HUDEP-2 (cell line): ENCODE data around the gene ZFPL1.

Source experiments
- DNase-seq, 76 experiments: peaks; one replicate each; lab custom pipeline; 2025; ENCODE audit not compliant: unreplicated experiment in 76 of 76; lab: John Stamatoyannopoulos, UW

Gene ZFPL1

DNA sequence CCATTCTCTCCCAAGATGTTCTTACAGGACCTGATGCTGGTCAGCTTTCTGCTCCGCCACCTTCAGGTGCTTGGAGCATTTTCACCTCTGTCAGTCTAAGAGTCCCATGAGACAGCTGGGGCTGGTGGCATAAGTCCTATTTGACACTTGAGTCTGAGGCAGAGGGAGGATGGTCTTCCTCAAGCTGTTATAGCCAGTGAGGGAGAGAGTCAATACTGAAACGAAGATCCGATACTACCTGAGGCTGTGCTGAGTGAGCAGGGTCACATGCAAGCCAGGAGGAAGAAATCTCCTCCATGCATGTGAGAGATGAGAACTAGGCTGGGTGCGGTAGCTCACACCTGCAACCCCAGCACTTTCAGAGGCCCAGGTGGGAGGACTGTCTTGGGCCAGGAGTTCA lies 5.6 kb downstream of the ZFPL1 start:
- no peak for DNase-seq

DNA sequence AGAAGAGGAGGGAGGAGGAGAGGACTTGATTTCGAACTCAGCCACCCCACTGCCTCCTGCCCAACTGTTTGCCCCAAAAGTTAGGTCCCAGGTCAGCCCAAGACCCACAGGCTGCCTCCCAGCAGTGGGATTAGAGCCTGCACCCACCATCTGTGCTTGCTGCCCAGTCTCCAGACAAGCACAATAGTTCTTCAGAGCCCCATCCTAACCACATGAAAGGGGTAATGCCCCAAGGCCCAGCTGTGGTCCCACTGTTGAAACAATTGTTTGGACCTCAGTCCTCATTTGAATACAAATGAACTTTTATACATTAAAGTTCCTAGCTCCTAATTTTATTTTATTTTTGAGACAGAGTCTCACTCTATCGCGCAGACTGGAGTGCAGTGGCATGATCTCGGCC lies 6.6 kb downstream of the ZFPL1 start:
- no peak for DNase-seq

DNA sequence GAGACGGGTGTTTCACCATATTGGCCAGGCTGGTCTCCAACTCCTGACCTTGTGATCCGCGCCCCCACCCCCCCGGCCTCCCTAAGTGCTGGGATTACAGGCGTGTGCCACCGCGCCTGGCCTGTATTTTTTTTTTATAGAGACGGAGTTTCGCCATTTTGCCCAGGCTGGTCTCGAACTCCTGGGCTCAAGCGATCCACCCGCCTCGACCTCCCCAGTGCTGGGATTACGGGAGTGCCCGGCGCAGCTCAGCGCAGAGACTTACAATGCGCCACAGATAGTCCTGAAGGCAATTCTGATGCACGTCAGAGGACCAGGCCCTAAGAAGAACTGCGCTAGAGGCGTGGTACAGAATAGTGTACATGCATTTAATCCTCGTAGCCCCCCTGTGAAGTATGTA lies 11.4 kb downstream of the ZFPL1 start:
- no peak for DNase-seq

DNA sequence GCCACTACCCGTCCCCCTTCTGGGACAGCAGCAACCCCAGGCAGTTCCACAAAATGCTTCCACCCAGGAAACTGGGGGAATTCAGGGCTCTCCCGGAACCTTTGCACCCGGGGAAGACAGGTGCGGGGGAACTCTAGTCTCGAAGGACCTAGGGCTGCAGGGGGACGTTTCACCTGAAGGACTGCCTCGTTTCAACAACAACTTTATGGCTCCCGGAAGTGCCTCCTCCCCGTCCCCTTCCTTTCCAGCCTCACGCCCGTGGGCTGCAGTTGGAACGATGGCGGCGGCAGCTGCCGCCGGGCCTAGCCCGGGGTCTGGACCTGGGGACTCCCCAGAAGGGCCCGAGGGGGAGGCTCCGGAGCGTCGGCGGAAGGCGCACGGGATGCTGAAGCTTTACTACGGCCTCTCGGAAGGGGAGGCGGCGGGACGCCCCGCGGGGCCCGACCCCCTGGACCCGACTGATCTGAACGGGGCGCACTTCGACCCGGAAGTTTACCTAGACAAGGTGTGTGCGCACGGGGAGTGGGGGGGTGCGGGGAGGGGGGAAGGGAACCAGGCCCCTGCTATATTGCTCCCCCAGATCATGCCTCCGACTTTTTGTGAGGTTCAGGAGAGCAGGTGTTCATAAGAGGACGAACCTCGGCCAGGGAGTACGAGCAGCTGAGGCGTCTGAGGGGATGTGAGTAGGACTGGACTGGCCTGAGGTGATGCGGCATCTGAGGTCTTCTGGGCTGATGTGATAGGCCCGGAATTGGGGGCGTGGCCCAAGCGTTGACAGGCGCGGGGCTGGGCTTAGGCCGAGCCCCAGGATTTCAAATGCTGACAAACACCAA lies 12.2 kb downstream of the ZFPL1 start, which contains the start of gene VPS51:
TSS of gene VPS51 (plus strand) at position 241 of the 833 bp plus-strand sequence. CDS start at position 278, 37 bp downstream.
- DNase-seq = peak in 72 of 76 experiments; percentile 32 to 89 (median 78)

DNA sequence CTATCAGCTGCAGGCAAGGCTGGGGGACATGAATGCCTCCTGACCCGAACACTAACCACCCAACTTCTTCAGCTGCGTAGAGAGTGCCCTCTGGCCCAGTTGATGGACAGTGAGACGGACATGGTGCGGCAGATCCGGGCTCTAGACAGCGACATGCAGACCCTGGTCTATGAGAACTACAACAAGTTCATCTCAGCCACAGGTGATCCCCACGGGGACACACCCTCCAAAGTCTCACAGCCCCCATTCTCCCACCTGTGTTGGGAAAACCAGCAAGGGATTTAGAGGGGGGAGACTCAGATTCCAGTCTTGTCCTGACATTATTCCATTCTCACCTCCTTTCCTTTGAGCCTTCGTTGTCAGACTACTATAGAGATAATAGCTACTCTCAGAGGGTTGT lies 12.9 kb downstream of the ZFPL1 start:
- no peak for DNase-seq

DNA sequence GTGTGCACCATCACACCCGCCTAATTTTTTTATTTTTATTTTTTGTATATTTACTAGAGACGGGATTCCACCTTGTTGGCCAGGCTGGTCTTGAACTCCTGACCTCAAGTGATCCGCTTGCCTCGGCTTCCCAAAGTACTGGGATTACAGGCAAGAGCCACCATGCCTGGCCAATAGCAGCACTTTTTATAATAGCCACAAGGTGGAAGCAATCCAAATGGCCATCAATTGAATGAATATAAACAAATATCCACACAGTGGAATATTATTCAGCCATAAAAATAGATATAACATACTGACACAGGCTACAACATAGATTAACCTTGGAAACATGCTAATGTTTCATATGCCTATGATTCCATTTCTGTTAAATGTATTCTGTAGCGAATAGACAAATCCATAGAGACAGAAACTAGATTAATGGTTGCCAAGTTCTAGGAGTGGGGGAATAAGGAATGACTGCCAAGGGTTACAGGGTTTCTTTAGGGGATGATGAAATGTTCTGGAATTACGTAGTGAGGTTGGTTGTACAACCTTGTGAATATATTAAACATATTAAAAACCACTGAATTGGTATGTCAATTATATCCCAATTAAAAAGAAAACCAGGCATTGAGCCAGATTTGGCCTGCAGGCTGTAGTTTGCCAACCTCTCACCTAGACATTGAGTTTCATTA lies 16.8 kb downstream of the ZFPL1 start:
- no peak for DNase-seq

DNA sequence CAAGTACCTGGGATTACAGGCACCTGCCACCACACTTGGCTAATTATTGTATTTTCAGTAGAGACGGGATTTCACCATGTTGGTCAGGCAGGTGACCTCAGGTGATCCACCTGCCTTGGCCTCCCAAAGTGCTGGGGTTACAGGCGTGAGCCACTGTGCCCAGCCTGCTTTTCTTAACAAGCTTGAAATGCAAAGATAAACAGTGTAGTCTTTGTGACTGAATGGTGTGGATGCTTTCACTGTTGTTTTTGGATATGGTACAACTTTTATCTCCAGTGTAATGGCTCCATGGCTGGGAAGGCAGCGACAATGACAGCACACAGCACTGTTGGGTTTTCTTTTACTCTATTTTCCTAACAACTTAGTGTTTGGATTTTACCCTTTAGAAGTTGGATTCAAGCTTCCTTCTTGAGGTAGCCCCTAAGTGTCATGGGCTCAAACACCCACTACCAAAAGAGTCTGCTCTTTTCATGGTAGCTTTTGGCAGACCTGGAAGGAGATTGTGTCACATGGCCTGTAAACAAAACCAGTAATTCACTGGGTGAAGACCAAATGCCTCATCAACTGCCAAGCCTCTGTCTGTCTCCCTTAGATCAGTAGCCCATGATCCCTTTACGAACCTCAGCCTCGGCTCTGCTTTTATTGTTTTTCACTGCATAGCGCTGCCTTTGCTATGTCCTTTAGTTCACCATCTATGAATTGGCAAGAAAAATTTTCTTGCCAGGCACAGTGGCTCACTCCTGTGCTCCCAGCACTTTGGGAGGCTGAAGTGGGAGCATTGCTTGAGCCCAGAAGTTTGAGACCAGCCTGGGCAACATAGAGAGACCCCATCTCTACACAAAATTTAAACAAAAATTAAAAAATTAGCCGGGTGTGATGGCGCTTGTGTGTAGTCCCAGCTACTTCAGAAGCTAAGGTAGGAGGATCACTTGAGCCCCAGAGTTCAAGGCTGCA lies 18.4 kb downstream of the ZFPL1 start:
- DNase-seq = no peak

DNA sequence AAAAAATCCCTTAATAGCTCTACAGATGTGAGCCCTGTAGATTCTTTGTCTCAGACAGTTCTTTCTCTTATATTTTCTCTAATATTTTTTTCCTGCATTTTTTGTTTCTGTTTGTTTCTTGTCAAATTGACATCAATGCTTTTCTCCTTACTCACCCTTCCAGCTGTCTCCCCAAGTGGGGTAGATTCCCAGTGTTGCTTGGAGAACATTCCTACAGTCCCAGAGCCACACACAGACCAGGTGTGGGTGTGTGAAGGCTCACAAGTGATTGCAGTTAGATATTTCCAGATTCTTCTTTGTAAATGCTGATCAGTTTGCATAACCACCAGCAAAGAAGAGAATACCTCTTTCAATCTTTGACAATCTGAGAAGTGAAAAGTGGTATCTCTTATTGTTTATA lies 19.5 kb downstream of the ZFPL1 start:
- no peak for DNase-seq

DNA sequence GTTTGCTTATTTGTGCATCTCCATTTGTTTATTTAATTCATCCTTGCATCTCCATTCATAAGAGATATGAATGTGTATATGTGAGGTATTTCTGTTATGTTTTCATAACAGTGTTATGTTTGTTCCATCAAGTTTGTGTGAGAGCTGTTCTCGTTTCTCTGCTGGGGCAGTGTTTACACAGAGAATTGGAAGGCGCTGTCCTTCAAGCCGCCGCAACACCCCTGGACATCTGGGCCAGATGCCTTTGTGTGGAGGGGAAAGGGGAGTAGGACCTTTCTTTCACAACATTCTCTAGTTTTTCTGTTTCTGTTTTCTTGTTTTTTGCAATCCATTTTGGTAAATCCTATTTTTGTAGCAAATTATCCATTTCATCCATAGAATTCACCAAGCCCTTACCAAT lies 20.6 kb downstream of the ZFPL1 start:
- no peak for DNase-seq

DNA sequence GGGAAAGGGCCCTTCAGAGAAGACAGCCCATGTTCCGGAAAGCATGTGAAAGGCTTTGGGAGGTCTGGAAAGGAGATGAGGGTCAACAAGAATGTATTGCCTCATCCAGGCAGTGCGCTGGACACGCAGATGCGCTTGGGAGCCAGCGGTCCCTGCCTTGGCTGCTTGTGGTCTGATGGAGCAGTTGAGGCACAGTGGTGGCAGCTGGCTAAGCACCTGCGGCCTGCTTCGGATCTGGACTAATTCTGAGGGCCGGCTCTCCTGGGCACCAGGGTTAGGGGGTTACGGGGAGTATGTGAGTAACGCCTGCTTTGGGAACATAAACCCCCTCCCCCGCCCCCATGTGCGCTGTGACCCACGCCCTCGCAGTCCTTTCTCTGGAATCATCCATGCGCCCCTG lies 23.1 kb downstream of the ZFPL1 start:
- no peak for DNase-seq

DNA sequence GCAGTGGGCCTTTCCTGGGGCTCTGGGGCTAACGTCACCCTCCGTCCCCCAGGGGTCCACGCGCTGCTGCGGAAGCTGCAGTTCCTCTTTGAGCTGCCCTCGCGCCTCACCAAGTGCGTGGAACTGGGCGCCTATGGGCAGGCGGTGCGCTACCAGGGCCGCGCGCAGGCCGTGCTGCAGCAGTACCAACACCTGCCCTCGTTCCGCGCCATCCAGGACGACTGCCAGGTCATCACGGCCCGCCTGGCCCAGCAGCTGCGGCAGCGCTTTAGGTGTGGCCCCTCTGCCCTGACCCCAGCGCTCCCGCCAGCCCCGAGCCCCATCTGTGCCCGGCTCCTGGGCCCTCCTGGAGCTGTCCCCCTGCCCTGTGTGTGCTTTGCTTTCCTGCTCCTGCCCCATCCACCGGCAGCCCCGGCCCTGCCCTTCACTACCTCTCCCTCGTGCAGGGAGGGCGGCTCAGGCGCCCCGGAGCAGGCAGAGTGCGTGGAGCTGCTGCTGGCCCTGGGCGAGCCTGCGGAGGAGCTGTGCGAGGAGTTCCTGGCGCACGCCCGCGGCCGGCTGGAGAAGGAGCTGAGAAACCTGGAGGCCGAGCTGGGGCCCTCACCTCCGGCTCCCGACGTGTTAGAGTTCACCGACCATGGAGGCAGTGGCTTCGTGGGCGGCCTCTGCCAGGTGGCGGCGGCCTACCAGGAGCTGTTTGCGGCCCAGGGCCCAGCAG lies 23.9 kb downstream of the ZFPL1 start:
- no peak for DNase-seq

DNA sequence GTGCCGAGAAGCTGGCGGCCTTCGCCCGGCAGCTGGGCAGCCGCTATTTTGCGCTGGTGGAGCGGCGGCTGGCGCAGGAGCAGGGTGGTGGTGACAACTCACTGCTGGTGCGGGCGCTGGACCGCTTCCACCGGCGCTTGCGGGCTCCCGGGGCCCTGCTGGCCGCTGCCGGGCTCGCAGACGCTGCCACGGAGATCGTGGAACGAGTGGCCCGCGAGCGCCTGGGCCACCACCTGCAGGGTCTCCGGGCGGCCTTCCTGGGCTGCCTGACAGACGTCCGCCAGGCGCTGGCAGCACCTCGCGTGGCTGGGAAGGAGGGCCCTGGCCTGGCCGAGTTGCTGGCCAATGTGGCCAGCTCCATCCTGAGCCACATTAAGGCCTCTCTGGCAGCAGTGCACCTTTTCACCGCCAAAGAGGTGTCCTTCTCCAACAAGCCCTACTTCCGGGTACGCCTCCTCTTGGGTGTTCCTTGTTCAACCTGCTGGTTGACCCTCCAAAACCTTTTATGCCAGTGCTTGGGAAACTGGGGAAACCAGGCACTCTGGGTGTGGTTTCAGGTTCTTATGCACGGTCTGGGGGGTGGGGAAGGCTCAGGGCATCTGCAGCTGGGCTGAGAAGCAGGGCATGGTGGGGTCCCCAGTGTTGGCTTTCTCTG lies 24.6 kb downstream of the ZFPL1 start:
- DNase-seq = no peak

DNA sequence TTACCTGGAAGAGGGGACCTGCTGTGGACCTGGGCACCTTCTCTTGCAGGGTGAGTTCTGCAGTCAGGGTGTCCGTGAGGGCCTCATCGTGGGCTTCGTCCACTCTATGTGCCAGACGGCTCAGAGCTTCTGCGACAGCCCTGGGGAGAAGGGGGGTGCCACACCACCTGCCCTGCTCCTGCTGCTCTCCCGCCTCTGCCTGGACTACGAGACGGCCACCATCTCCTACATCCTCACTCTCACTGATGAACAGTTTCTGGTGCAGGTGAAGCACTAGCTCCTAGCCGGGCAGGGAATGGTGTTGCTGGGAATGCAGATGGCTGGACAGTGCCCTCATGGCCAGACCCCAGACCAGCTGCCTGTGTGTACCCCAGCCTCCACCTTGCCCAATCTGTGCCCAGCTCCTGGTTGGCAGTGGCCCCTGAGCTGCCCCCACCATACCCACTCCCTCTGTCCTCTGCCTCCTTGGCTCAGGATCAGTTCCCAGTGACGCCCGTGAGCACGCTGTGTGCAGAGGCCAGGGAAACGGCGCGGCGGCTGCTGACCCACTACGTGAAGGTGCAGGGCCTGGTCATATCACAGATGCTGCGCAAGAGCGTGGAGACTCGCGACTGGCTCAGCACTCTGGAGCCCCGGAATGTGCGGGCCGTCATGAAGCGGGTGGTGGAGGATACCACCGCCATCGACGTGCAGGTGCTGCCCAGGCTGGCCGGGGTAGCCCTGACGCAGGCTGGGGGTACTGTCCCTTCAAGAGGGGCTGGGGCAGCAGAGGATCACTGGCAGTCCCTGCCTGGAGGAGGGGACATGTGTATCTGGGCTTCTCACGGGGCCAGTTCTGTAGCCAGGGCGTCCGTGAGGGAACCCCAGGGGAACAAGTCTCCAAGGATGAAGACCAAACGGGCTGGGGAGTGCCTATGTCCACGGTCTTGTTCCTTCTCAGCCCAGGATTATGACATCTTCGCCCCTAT lies 25.5 kb downstream of the ZFPL1 start:
- DNase-seq = no peak

DNA sequence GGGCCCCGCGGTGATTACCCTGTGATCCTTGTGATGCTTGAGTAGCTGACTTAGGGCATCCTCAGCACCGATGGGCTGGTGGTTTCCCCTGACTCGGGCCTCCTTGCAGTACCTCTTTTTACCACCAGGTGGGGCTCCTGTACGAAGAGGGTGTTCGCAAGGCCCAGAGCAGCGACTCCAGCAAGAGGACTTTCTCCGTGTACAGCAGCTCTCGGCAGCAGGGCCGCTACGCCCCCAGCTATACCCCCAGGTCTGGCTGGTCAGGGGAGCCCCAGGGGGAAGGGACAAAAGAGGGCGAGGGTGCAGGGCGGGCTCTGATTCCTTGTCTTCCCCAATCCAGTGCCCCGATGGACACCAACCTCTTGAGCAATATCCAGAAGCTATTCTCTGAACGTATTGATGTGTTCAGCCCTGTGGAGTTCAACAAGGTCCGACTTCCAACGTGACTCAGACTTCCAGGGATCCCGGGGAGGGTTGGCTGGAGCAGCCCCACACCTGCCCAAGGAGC lies 26.4 kb downstream of the ZFPL1 start:
- peak in 73 of 76 experiments; percentile 18 to 93 (median 76) for DNase-seq

DNA sequence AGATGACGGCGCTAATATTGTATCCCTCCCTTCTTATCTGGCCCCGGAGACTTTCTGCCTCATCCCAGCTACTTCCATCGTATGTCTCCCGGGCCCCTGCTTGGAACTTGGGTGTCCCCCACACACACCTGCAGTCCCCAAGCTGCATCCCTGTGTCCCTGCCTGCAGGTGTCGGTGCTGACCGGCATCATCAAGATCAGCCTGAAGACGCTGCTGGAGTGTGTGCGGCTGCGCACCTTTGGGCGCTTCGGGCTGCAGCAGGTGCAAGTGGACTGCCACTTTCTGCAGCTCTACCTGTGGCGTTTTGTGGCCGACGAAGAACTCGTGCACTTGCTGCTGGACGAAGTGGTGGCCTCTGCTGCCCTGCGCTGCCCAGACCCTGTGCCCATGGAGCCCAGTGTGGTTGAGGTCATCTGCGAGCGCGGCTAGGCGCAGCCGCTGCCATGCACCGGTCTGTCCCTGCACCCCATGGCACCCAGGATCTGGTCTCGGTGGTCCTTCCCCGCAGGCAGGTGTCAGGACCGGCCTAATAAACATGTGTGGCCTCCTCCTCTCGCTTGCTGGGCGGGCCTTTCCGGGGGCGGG lies 27.2 kb downstream of the ZFPL1 start:
- DNase-seq = no peak

DNA sequence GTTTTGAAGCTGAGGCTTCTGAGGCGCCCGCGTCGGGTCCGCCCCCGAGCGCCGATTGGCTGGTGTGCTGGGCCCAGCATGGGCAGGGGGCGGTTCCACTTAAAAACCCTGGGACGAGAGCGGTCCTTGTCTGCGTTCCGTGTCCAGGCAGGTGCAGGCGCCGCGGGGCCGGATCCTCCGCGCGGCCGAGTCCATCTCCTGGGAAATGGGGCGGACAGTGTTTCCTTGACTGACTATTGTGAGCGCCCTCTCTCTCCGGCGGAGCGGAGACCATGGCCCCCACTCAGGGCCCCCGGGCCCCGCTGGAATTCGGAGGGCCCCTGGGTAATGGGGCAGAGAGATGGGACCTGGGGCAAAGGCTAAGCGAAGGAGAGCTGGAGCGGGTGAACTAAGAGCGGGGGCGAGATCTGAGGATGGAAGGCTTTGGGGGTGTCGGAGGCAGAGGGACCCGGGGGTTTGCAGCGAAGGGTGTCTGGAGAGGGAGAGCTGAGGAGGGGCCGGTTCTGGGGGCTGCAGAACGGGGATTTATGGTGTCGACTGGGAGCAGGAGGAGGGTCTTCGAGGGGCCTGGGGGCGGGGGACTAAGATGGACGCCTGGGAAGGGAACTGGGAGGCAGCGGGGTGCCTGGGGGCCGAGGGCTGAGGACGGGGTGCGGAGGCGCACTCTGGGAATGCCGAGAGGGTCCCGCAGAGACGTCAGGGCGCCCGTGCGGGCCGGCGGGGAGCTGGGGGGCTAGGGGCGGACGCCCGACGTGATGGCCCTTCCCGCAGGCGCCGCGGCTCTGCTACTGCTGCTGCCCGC lies 27.9 kb downstream of the ZFPL1 start, which contains the start of gene TM7SF2:
TSS of gene TM7SF2 (plus strand) at position 129 of the 802 bp plus-strand sequence. CDS start at position 273, 144 bp downstream.
- DNase-seq = peak in 74 of 76 experiments; percentile 56 to 97 (median 91)
